ENCODE data around the gene KIAA1328. TPM values are rescaled to one million over a fixed set of nuclear protein-coding genes. Genes with fewer than 3 reads are reported as not detected.

The KIAA1328 gene
- polyA plus RNA-seq, 1 donor (not counting 4 experiments of a cell fraction or from before 2014, with no cell fraction given), result 5.5 TPM

GRCh38 chr18:36856815-36857214, 27.9 kb downstream of the KIAA1328 start:
- DNase-seq (ENCODE audit: low read depth, low spot score), result no peak
- no peaks in the 10 kb centered on the region for H3K9me3 ChIP-seq (ENCODE audit: control insufficient read depth, low read depth, low read length)
- H3K36me3 ChIP-seq (ENCODE audit: control insufficient read depth in 2 of 2, extremely low read depth in 1 of 2, insufficient read depth in 2 of 2, low read length in 2 of 2), result no peaks in the 10 kb centered on the region
- no peak overlapping the region for H3K27ac ChIP-seq (ENCODE audit: control insufficient read depth, insufficient read depth, low read length)
- no peaks in the 10 kb centered on the region for H3K79me2 ChIP-seq (ENCODE audit: control insufficient read depth, insufficient read depth, low read length)
- dilution Hi-C loops (cut with MboI; ENCODE audit: extremely low pct_ligation_motif_present, low sequenced_read_pairs), result no loop called here
- no peaks in the 10 kb centered on the region for H4K20me1 ChIP-seq (ENCODE audit: control insufficient read depth, extremely low read depth, insufficient read depth, low read length)
- H3K27me3 ChIP-seq (ENCODE audit: control insufficient read depth, extremely low read depth, insufficient read depth, low read length), result no peaks in the 10 kb centered on the region
- no peak for FAIRE-seq
- TF ChIP-seq EZH2 (IDR thresholded peaks at IDR 0.05; ENCODE audit: low read length) (no peak), CTCF (optimal IDR thresholded peaks at IDR 0.05 in 1 of 3, IDR thresholded peaks at IDR 0.05 in 1 of 3, conservative IDR thresholded peaks at IDR 0.05 in 1 of 3; ENCODE audit: extremely low read depth in 1 of 3, insufficient read depth in 2 of 3, low read length in 3 of 3) (no peak)
- no peak overlapping the region for H3K4me3 ChIP-seq (ENCODE audit: control insufficient read depth in 2 of 3, extremely low read depth in 1 of 3, insufficient read depth in 2 of 3, low read depth in 1 of 3, low read length in 3 of 3)
- no peaks in the 10 kb centered on the region for H3K4me1 ChIP-seq (ENCODE audit: control insufficient read depth, extremely low read depth, insufficient read depth, low read length)
- H3K9ac ChIP-seq (ENCODE audit: control insufficient read depth, extremely low read depth, insufficient read depth, low read length), result no peak overlapping the region
- H2AFZ ChIP-seq (ENCODE audit: control insufficient read depth, low read length), result no peak overlapping the region
- no peak overlapping the region for H3K4me2 ChIP-seq (ENCODE audit: control insufficient read depth, extremely low read depth, insufficient read depth, low read depth, low read length)
- H3K9me1 ChIP-seq (ENCODE audit: control insufficient read depth, extremely low read depth, insufficient read depth, low read length), result no peaks in the 10 kb centered on the region

GRCh38 chr18:36862182-36862581, 33.3 kb downstream of the KIAA1328 start:
- dilution Hi-C loops (cut with MboI; ENCODE audit: extremely low pct_ligation_motif_present, low sequenced_read_pairs), result no loop called here
- no peak for FAIRE-seq

More at GRCh38 chr18:36862182-36862581, 33.3 kb downstream of the KIAA1328 start:
- Histone ChIP-seq H3K27me3 (ENCODE audit: control insufficient read depth, extremely low read depth, insufficient read depth, low read length) (no peaks in the 10 kb centered on the region), H3K4me2 (ENCODE audit: control insufficient read depth, extremely low read depth, insufficient read depth, low read depth, low read length) (no peak overlapping the region), H4K20me1 (ENCODE audit: control insufficient read depth, extremely low read depth, insufficient read depth, low read length) (no peaks in the 10 kb centered on the region), H3K9me1 (ENCODE audit: control insufficient read depth, extremely low read depth, insufficient read depth, low read length) (no peaks in the 10 kb centered on the region), H3K79me2 (ENCODE audit: control insufficient read depth, insufficient read depth, low read length) (no peaks in the 10 kb centered on the region), H3K9ac (ENCODE audit: control insufficient read depth, extremely low read depth, insufficient read depth, low read length) (no peak overlapping the region), H3K36me3 (ENCODE audit: control insufficient read depth in 2 of 2, extremely low read depth in 1 of 2, insufficient read depth in 2 of 2, low read length in 2 of 2) (no peaks in the 10 kb centered on the region), H3K4me3 (ENCODE audit: control insufficient read depth in 2 of 3, extremely low read depth in 1 of 3, insufficient read depth in 2 of 3, low read depth in 1 of 3, low read length in 3 of 3) (no peak overlapping the region), H3K4me1 (ENCODE audit: control insufficient read depth, extremely low read depth, insufficient read depth, low read length) (no peaks in the 10 kb centered on the region), H3K27ac (ENCODE audit: control insufficient read depth, insufficient read depth, low read length) (no peak overlapping the region), H2AFZ (ENCODE audit: control insufficient read depth, low read length) (no peak overlapping the region), H3K9me3 (ENCODE audit: control insufficient read depth, low read depth, low read length) (no peaks in the 10 kb centered on the region)
- TF ChIP-seq EZH2 (IDR thresholded peaks at IDR 0.05; ENCODE audit: low read length), result no peak
- no peak for TF ChIP-seq CTCF (optimal IDR thresholded peaks at IDR 0.05 in 1 of 3, IDR thresholded peaks at IDR 0.05 in 1 of 3, conservative IDR thresholded peaks at IDR 0.05 in 1 of 3; ENCODE audit: extremely low read depth in 1 of 3, insufficient read depth in 2 of 3, low read length in 3 of 3)
- DNase-seq (ENCODE audit: low read depth, low spot score), result no peak
